Kidney epithelial cell (primary cell): ENCODE results near the gene THBS3. TPM values are rescaled to one million over a fixed set of nuclear protein-coding genes. Genes with fewer than 3 reads are reported as not detected.
A peak's percentile ranks its signal among the peaks of the same experiment; 100 is the strongest.

Experiments
- DNase-seq: peaks from one replicate; pipeline ENCODE4 v3.0.0-alpha.2; 2010; ENCODE audit warnings: low read depth
- H3K27me3 ChIP-seq: 2 replicates; pipeline ENCODE4 v1.6.0; 2011; ENCODE audit warnings: low read length; ENCODE audit not compliant: control insufficient read depth, insufficient read depth
- H3K36me3 ChIP-seq: 2 replicates; pipeline ENCODE4 v1.5.1; 2011; ENCODE audit warnings: low read length; ENCODE audit not compliant: control insufficient read depth, insufficient read depth
- H3K4me3 ChIP-seq: 2 replicates; pipeline ENCODE4 v1.5.1; 2011; ENCODE audit warnings: low read depth, mild to moderate bottlenecking, control low read depth, low read length
- CTCF ChIP-seq: IDR thresholded peaks from 2 replicates; pipeline ENCODE4 v1.5.1; 2011; ENCODE audit warnings: mild to moderate bottlenecking, moderate library complexity, low read length, control low read depth, inconsistent platforms; ENCODE audit not compliant: insufficient read depth, poor library complexity, severe bottlenecking
- total RNA-seq: library from RNA; depleted of rRNA; stranded (reverse); fragments of >200 nt; gene quantifications from 2 replicates; pipeline ENCODE4 v1.2.3, GENCODE V29; 2015

Gene THBS3
- 51.5 and 58.1 TPM in 2 replicates for total RNA-seq

GRCh38 chr1:155207806-155208540 lies at the start of gene THBS3:
TSS of gene THBS3 (minus strand) at chr1:155207897. CDS start at chr1:155207876, 21 bp downstream.
- Histone ChIP-seq H3K4me3 (peak within 1 kb of the TSS; percentile 75), H3K36me3 (no peaks in the 10 kb centered on the region), H3K27me3 (no peaks in the 10 kb centered on the region)
- no peak for TF ChIP-seq CTCF
- DNase-seq, result no peak

GRCh38 chr1:155256058-155256852 lies 48.6 kb upstream of the THBS3 start:
- Histone ChIP-seq H3K36me3 (no peaks in the 10 kb centered on the region), H3K4me3 (no peak overlapping the region), H3K27me3 (no peaks in the 10 kb centered on the region)
- no peak for DNase-seq
- no peak for TF ChIP-seq CTCF

- peak within 1 kb of the TSS; percentile 80 for H3K4me3 ChIP-seq
- no peaks in the 10 kb centered on the region for H3K36me3 ChIP-seq
- no peaks in the 10 kb centered on the region for H3K27me3 ChIP-seq
- DNase-seq, result peak; percentile 34
- no peak for TF ChIP-seq CTCF
Measured at GRCh38 chr1:155255243-155256007, 47.7 kb upstream of the THBS3 start, which contains the start of gene ENTREP3. TSS of gene ENTREP3 (minus strand) at chr1:155255483. CDS start at chr1:155254877, 606 bp downstream.

- DNase-seq, result no peak
- Histone ChIP-seq H3K27me3 (no peaks in the 10 kb centered on the region), H3K4me3 (peak overlapping the region; percentile 80), H3K36me3 (no peaks in the 10 kb centered on the region)
- TF ChIP-seq CTCF, result no peak
Measured at GRCh38 chr1:155254714-155255242, 47.1 kb upstream of the THBS3 start.

GRCh38 chr1:155254228-155254713 lies 46.6 kb upstream of the THBS3 start:
- Histone ChIP-seq H3K4me3 (peak overlapping the region; percentile 80), H3K27me3 (no peaks in the 10 kb centered on the region), H3K36me3 (no peaks in the 10 kb centered on the region)
- TF ChIP-seq CTCF, result no peak
- DNase-seq, result no peak
